Upper lobe of right lung (tissue), 1 donor: ENCODE results near the gene THNSL1. TPM values are rescaled to one million over a fixed set of nuclear protein-coding genes. Genes with fewer than 3 reads are reported as not detected.

Experiments used
- ATAC-seq: fragments of 200-7000 bp; cut with Tn5 transposase; one replicate; pipeline ENCODE4 v1.9.1; 2020; ENCODE audit warnings: mild to moderate bottlenecking, moderate library complexity
- DNase-seq: peaks from one replicate; pipeline ENCODE4 v3.0.0-alpha.2; 2020
- H3K27ac ChIP-seq: fragments of 200-600 bp; one replicate; pipeline ENCODE4 v1.8.0; 2022
- H3K27me3 ChIP-seq: fragments of 200-600 bp; one replicate; pipeline ENCODE4 v1.8.0; 2022; ENCODE audit warnings: mild to moderate bottlenecking
- H3K36me3 ChIP-seq: fragments of 200-600 bp; one replicate; pipeline ENCODE4 v1.8.0; 2022
- H3K4me1 ChIP-seq: fragments of 200-600 bp; one replicate; pipeline ENCODE4 v1.8.0; 2022
- H3K4me3 ChIP-seq: fragments of 200-600 bp; one replicate; pipeline ENCODE4 v1.8.0; 2022; ENCODE audit warnings: mild to moderate bottlenecking
- H3K9me3 ChIP-seq: fragments of 200-600 bp; one replicate; pipeline ENCODE4 v1.8.0; 2022
- CTCF ChIP-seq: fragments of 200-600 bp; IDR thresholded peaks from one replicate; pipeline ENCODE4 v1.8.0; 2022; ENCODE audit warnings: antibody characterized with exemption
- intact Hi-C: fragments of 100-400 bp; cut with DNase I; formaldehyde crosslinking; loops from one replicate; pipeline ENCODE4 v1.11.0; 2022
- total RNA-seq: library from RNA; stranded (reverse); fragmentation: NEBNext Ultra II Directional; extraction: Animal tissue kit (Norgen Biotek cat#: 25700); gene quantifications from one replicate; pipeline ENCODE4 v1.2.1, GENCODE V29; 2021
- donor health status: DM: no; HTN: yes; CAD: no; lungs with severe emphysema.

The THNSL1 gene
- total RNA-seq, 1 donor from 2014 or later = 3.0 TPM

DNA sequence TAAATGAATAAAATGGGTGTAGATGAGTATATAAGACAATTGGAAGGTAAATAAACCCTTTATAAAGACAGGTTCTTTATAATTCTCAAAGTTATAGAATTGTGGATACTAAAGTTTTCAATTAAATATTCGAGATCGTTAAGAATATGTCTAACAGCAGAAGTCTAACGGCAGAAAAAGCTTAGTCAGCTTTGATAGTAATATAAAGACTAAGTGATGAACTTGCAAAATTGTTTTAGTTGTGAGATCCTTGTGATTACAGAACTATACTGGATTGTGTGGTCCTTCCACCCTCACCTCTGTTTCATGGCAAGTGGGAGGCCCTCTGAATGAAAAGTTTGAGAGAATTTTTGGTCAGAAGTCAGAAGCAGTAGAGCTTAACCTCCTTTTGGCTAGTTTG lies 2.3 kb downstream of the THNSL1 start:
- Histone ChIP-seq H3K27me3 (no peaks in the 10 kb centered on the region), H3K4me1 (peaks cover 6% of the 10 kb centered on the region), H3K36me3 (no peaks in the 10 kb centered on the region), H3K27ac (no peak overlapping the region), H3K4me3 (no peak overlapping the region), H3K9me3 (no peaks in the 10 kb centered on the region)
- ATAC-seq (no peak), DNase-seq (no peak)
- intact Hi-C loops = no loop called here
- no peak for TF ChIP-seq CTCF

DNA sequence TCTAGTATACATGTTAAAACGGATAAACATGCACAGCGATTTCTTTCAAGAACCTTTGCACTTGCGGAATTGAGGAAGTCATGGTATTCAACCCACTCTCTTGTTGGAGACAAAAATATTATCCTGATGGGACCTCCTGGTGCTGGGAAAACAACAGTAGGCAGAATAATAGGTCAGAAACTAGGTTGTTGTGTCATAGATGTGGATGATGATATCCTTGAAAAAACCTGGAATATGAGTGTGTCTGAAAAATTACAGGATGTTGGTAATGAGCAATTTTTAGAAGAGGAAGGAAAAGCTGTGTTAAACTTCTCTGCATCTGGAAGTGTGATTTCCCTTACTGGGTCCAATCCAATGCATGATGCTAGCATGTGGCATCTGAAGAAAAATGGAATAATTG lies 6.9 kb downstream of the THNSL1 start:
- Histone ChIP-seq H3K36me3 (no peaks in the 10 kb centered on the region), H3K9me3 (no peaks in the 10 kb centered on the region), H3K27ac (no peak overlapping the region), H3K27me3 (no peaks in the 10 kb centered on the region), H3K4me3 (no peak overlapping the region), H3K4me1 (no peaks in the 10 kb centered on the region)
- TF ChIP-seq CTCF = no peak
- DNase-seq (no peak), ATAC-seq (no peak)
- intact Hi-C loops = no loop called here

- Histone ChIP-seq H3K27me3 (no peaks in the 10 kb centered on the region), H3K36me3 (no peaks in the 10 kb centered on the region), H3K4me1 (no peaks in the 10 kb centered on the region), H3K27ac (no peak overlapping the region), H3K4me3 (no peak overlapping the region), H3K9me3 (no peaks in the 10 kb centered on the region)
- ATAC-seq = no peak
- no peak for TF ChIP-seq CTCF
- no peak for DNase-seq
- intact Hi-C loops = no loop called here
These were observed 8.1 kb downstream of the THNSL1 start for GRCh38 chr10:25024528-25024927.

DNA sequence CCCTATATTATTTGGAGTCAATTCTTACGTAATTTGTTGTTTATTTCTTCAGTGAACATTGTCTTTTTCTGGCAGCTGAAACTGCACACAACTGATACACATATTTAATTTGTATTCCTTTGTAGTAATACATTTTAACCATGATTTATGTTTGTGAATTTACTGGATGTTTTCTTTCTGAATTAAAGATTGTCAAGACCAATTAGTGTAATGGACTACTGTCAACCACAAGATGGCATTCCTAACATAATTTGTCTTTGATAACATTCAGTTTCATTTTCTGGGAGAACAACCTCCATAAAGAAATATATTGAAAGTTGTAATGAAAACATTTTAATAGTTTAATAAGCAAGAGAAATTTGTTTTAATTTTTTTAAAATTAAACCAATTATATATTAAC lies 10.1 kb downstream of the THNSL1 start:
- no peaks in the 10 kb centered on the region for H3K4me1 ChIP-seq
- no peaks in the 10 kb centered on the region for H3K27me3 ChIP-seq
- no peak overlapping the region for H3K4me3 ChIP-seq
- H3K27ac ChIP-seq = no peak overlapping the region
- H3K36me3 ChIP-seq = no peaks in the 10 kb centered on the region
- intact Hi-C loops = no loop called here
- DNase-seq = no peak
- H3K9me3 ChIP-seq = no peaks in the 10 kb centered on the region
- peak; percentile 31 for TF ChIP-seq CTCF
- ATAC-seq = no peak

DNA sequence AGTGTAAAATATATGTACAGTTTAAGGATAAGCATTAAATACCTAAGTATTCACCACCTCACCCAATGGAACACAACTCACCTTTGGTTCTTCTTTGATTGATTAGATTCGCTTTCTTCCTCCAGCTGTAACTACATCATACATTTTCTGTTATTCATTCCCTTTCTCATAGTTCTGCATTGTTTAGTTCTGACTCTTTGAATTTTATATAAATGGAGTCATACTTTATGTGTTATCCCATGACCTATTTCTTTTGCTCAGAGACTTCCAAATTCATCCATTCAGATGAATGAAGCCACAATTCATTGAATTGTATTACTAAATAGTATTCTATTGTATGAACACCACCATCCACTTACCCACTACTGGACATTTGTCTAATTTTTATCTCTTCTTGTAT lies 12.3 kb downstream of the THNSL1 start:
- no peaks in the 10 kb centered on the region for H3K36me3 ChIP-seq
- no peaks in the 10 kb centered on the region for H3K4me1 ChIP-seq
- ATAC-seq (no peak), DNase-seq (no peak)
- H3K27ac ChIP-seq = no peak overlapping the region
- intact Hi-C loops = no loop called here
- no peaks in the 10 kb centered on the region for H3K27me3 ChIP-seq
- TF ChIP-seq CTCF = no peak
- H3K4me3 ChIP-seq = no peak overlapping the region
- H3K9me3 ChIP-seq = no peaks in the 10 kb centered on the region

- H3K36me3 ChIP-seq = no peaks in the 10 kb centered on the region
- no peak for DNase-seq
- no peaks in the 10 kb centered on the region for H3K27me3 ChIP-seq
- no peak overlapping the region for H3K4me3 ChIP-seq
- ATAC-seq = no peak
- no peaks in the 10 kb centered on the region for H3K9me3 ChIP-seq
- H3K4me1 ChIP-seq = no peaks in the 10 kb centered on the region
- no peak for TF ChIP-seq CTCF
- no peak overlapping the region for H3K27ac ChIP-seq
- intact Hi-C loops = no loop called here
These were observed 13.1 kb downstream of the THNSL1 start for GRCh38 chr10:25029519-25029918.
